GM18505 (cell line): ENCODE measurements around the gene LIN7A.
"Not testable (repeated sequence)": the region's sequence is repeated elsewhere in the genome, so short reads cannot be mapped to it uniquely, and the experiment has no call there.

Experiments
- ATAC-seq: cut with Tn5 transposase; IDR thresholded peaks from one replicate; pipeline ENCODE4 v1.9.1; 2021; ENCODE audit not compliant: unreplicated experiment
- POLR2A ChIP-seq: IDR thresholded peaks from 4 replicates; pipeline ENCODE4 v1.6.1; 2011; ENCODE audit warnings: borderline replicate concordance; ENCODE audit not compliant: insufficient read depth, insufficient read length; ENCODE audit errors: extremely low read depth

LIN7A gene

GRCh38 chr12:80895240-80895639 lies 42.5 kb downstream of the LIN7A start:
- no peak for TF ChIP-seq POLR2A
- no peak for ATAC-seq

GRCh38 chr12:80894179-80894578 lies 43.6 kb downstream of the LIN7A start:
- no peak for TF ChIP-seq POLR2A
- ATAC-seq, result no peak

DNA sequence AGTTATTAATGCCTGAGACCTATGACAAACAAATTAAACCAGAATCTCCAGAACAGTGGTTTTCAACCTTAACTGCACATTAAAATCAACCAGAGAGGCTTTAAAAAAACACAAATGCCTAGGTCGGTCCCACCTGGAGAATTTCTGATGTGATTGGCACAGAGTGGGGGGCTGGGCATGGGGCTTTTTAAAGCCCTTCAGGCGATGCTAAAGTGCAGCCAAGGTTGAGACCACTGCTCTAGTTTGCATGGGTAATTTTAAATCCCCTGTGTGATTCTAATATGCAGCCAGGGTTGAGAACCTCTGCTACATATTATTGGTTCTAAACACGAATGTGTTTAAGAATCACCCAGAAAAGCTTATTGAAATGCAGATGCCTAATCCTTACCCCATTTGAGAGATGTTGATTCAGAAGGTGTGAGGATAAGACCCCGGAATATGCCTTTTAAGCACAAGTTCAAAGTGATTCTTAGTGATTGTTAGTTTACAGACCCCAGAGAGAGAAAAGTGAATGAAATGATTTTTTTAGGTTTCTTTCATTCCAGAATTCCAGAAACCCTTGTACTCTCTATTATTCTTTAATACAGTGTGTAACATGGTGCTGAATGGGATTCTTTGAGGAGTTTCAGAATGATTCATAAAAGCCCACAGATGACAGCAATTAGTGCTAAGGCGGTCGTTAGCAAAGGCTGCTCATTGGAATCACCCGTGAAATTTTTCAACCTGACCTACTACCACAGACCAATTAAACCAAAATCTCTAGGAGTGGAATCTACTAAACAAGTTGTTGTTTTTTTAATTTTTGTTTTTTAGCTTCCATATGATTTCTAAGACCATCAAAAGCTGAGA lies 44.9 kb downstream of the LIN7A start:
- TF ChIP-seq POLR2A, result no peak
- ATAC-seq, result no peak

DNA sequence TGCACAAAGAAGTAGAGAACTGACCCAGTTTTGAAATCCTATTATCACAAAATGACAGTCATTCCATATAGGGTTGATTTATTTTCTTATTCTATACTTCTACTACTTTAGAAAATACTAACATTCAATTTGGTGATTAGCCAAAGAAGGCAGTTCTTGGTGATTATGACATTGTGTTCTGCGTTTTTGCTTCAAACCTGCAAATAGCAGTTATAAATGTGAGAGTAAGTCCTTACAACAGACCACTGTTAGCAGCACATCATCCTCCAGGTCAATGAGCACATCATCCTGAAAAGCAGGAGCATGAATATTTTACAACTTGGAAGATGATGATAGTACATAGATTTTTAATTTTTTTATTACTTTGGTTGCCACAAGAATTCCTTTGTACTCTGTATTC lies 53.1 kb downstream of the LIN7A start:
- no peak for ATAC-seq
- no peak for TF ChIP-seq POLR2A

GRCh38 chr12:80881106-80881505 lies 56.6 kb downstream of the LIN7A start:
- ATAC-seq, result no peak
- TF ChIP-seq POLR2A, result no peak

GRCh38 chr12:80878452-80878851 lies 59.3 kb downstream of the LIN7A start:
- ATAC-seq, result not testable (repeated sequence)

DNA sequence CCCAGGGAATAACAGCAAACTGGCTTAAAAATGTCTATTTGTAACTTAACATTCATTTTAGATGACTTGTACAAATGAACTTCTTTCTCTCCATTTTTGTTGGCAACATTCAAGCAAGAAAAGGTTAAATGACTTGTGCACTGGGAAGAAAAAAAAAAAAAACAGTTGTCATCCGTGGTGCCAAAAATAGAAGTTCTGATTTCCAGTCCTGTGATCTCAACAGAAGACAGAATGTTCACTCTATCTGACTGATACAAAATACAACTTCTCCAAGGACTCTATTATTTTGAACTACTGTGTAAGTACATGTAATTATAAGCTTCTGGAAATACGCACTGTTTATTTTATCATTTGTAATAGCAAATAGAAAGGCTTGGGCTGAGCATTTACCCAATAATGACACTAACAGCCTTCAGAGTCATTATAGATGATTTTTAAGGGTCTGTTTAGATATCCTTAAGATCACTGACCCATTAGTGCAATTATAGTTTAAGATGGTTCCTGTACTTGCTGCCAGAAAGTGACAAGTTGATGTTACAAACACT lies 59.9 kb downstream of the LIN7A start:
- no peak for TF ChIP-seq POLR2A
- ATAC-seq, result no peak

GRCh38 chr12:80872053-80872452 lies 65.7 kb downstream of the LIN7A start:
- TF ChIP-seq POLR2A, result no peak
- no peak for ATAC-seq

- no peak for ATAC-seq
- no peak for TF ChIP-seq POLR2A
Observed at GRCh38 chr12:80869264-80869663, 68.5 kb downstream of the LIN7A start.

GRCh38 chr12:80868576-80868975 lies 69.2 kb downstream of the LIN7A start:
- ATAC-seq, result no peak
- no peak for TF ChIP-seq POLR2A

GRCh38 chr12:80867941-80868340 lies 69.8 kb downstream of the LIN7A start:
- ATAC-seq, result no peak
- no peak for TF ChIP-seq POLR2A

DNA sequence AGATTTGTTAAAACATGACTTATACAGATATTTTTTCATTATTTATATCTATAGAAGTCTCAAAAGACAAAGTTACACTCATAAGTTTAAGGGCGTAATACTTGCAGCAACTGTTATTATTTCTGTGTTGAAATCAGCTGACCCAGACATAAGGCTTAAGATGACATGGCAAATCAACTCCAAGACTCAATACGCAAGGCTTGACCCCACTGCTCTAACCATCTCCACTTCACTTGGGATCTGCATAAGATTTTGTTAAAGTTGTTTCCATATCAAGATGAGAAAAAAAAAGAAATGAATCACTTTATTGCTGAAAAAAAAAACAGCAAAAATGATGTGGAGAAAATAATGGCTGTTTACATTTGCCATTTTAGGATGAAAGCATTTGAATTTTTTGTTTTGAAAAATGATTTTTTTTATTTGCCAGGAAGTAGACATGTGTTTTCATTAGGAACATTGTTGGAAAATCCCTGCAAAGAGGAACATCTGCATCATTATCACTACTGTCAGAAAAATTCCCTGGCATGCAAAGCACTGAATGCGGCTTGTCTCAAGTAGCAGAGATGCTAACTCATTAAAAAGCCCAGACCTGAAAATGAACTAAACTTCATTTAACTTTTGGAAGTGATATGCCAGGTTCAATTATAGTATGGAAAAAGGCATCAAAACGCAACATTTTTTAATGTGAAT lies 73.5 kb downstream of the LIN7A start:
- ATAC-seq, result no peak
- TF ChIP-seq POLR2A, result no peak

DNA sequence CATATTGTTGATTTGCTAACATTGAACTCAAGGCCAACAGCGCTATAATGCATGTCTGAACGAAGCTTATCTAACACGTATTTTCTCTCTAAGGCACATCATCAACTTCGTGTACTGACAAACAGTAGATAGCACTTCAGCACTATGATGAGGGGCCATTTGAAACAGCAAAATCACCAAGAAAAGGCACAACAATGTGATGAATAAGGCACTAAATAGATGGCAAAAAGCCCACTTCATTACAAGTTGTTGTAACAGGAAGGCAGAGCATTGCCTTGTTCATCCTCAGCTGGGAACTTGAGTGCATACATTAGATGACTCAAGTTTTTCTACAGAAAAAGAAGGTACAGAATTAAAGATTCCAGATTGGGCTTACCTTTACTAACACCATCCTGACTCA lies 75.2 kb downstream of the LIN7A start:
- no peak for TF ChIP-seq POLR2A
- no peak for ATAC-seq
